HG03175 (cell line): ENCODE data around the gene RAB6B.

Source experiments
- ATAC-seq: cut with Tn5 transposase; IDR thresholded peaks from one replicate; pipeline ENCODE4 v1.9.1; 2021; ENCODE audit warnings: mild to moderate bottlenecking, moderate library complexity; ENCODE audit not compliant: unreplicated experiment

The RAB6B gene

GRCh38 chr3:133838296-133838789 lies 57.3 kb downstream of the RAB6B start:
- ATAC-seq, result no peak

- ATAC-seq, result no peak
Measured at GRCh38 chr3:133837487-133838295, 58.0 kb downstream of the RAB6B start.

DNA sequence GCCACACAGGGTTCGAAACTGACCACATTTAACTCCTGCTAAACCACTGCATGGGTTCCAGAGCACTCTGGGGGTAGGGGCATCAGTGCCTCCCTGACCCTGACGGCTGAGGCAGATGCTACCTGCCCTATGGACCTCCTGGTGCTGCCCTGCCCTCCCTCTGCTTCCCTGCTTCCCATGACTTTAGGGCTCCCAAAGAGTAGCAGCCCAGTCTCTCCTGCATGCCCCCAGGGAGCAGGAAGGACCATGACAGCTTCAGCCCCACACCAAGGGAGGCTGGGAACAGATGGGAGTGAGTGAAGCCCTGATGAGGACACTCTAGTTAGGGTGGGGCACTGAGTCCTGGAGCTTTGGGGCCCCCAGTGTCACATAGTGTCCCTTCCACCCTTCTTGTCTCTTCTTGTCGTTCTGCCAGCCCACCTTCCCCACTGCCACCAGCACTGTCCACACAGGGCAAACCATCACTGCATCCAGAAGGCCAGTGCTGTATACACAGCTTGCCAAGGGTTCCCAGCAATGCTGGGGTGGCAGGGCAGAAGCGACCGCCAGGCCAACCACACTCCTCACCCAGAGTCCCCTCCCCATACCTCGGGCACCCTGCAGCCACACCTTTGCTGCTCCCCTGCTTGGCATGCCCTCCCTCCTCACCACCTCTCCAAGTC lies 59.1 kb downstream of the RAB6B start:
- ATAC-seq, result no peak

- ATAC-seq, result no peak
Measured at GRCh38 chr3:133835961-133836360, 59.7 kb downstream of the RAB6B start.

- no peak for ATAC-seq
Measured at GRCh38 chr3:133835418-133835743, 60.3 kb downstream of the RAB6B start.

DNA sequence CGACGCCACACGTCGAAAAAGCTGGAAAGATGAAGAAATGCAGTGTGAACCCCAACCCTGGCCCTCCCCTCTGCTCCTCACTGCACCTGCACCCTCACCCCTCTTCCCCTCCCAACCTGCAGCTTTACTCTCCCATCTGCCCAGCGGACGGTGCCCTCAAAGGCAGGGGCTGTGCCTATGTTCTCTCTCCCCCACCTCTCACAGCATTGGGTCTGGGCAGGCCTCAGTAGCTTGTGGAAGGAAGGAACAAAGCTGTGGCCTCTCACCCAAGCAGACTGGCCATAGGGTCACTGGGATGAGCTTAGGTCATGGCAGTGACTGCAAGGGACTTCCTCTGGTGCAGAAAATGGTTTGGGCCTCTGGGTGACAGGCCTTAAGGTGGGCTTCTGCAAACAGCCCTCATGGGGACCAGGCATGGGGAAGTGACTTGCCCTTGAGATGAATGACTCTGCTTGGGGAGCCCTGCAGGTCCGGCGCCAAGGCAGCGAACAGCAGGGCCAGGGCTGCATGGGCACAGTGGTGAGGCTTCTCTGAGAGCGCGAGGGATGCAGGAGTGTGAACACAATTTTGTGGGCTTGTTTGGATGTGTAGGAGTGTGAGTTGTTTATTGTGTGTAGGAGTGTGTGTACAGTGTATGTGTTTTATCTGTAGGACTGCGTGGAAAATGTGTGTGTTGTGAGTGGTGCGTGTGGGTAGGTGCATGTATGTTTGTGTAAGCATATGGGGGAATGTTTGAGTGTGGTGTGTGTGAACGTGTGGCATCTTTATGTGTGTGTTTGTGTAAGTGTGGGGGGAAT lies 60.9 kb downstream of the RAB6B start:
- ATAC-seq, result no peak

- ATAC-seq, result no peak
Measured at GRCh38 chr3:133833880-133834620, 61.6 kb downstream of the RAB6B start.

DNA sequence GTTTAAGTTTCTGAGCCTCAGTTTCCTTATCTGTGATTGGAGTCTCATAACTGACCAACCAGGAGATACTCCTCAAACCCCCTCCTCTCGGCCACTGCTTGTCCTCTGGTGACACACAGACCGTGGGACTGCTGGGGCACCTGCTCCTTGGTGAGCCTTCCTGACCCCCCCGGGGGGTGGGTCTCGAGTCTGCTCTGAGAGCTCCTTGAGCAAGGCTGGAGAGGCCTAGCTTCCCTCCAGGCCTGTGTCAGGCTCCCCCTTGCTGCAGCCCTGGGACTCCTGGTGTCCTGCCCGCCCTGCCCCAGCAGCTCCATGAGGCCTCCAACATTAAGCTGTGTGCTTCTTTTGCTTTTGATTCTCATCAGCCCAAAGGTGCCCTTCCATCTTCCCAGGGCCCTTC lies 62.4 kb downstream of the RAB6B start:
- no peak for ATAC-seq

DNA sequence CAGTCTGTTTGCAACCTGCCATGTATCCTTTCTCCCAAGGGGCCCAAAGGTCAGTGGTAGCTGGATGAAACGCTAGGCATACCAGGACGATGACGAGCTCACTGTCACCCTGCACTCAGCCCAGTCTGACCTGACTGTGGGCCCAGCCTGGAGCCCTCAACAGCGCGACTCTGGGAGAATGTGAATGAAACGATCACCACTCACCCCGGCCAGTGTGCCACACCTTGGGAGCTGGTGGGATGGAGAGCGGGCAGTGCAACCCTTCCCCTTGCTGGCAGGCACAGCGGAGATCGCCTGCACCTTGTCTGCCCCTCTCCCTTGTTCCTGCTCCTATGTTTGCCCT lies 62.9 kb downstream of the RAB6B start:
- ATAC-seq, result no peak

DNA sequence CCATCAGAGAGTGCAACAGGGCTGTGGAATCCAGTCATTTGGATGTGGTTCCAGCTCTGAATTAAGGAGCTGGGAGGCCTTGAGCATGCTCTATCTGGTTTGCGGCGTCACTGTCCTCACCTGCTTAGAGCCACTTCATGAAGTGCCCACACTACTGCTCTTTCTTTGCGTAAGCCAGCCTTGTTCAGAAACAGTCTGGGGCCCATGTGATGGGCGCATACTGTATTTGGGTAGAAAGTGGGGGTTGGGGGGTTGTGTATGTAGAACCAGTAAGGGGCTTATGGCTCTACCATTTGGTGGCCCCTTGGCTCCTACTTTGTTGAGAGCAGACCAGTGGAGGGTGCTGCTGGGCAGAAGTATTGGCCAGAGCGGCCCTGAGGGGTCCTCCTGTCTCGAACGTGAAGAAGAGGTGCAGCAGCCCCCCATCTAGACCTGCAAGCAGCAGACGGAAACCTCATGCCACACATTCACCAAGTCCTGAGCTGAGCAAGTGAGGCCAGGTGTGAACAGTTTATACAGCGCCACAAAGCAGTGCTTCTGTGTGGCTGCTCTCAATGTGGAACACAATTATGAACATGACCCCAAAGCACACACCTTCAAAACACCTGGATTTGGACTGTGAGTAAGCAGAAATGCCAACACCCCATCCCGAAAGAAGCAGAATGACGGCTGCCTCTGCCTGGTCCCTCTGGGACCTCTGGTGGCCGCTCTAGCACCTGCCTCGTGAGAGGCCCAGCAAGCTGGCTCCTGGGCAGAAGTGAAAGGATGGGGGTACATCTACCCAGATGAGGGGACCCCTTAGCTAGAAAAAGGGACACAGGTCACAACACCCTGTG lies 63.5 kb downstream of the RAB6B start:
- no peak for ATAC-seq

GRCh38 chr3:133830071-133830470 lies 65.6 kb downstream of the RAB6B start:
- no peak for ATAC-seq

GRCh38 chr3:133829310-133829707 lies 66.4 kb downstream of the RAB6B start:
- ATAC-seq, result no peak

GRCh38 chr3:133828576-133829309 lies 66.9 kb downstream of the RAB6B start:
- ATAC-seq, result no peak

GRCh38 chr3:133827684-133828083 lies 68.0 kb downstream of the RAB6B start:
- no peak for ATAC-seq

DNA sequence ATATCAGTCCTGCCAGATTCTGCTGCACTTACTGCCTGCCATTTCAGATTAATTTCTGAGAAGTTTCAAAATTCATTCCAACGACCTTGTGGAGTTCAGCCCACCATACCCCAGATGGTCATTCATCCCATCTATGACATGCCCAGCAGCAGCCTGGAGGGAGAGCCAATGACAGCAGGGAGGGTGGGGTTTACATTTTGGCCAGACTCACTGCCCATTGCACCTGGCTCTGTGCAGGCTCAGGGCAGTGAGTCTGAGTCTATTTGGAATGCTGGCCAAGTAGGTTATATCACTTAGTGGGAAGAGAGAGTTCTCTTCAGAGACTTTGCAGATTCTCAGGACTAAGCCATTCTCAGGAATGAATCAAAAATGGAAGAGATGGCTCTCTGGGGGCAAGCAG lies 68.5 kb downstream of the RAB6B start:
- no peak for ATAC-seq

GRCh38 chr3:133825969-133826727 lies 69.5 kb downstream of the RAB6B start:
- ATAC-seq, result no peak

- ATAC-seq, result no peak
Measured at GRCh38 chr3:133824961-133825485, 70.7 kb downstream of the RAB6B start.

DNA sequence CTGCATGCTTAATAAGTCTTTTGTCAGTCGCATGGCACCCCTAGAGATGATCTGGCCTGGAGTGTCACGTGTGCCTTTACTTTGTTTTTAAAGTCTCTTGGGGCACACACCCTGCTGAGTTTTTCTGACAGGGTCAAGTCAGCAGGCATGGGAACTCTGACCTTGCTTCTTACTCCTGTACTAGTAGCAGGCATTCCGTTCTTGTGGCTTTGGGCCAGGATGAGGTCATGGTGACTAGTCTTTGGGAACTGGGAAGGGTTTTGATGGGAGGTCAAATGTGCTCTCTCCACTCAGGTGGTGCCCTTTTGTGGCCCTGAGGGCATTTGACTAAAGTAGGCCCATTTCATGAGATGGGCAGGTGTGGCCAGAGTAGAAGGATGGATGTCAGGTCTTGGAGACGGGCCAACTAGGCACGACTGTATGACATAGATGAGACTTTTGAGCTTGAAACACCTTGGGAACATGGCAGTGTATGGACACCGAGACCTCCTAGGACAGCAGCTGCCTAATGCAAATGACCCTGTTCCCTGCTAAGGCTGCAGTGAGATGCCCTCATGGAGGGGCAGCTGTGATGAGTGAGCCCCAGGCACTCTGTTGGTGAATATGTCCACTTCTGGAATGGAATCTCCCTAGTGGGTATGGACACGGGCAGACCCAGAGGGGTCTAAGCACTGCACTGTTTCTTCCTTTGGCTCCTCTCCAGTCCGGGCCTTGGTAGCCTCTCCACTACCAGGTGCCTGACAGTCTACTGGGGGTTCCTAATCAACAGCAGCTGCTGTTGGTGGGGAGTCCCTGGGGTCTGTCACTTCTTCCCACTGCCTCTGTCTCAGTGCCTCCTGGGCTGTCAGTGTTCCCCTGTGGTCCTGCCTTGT lies 73.7 kb downstream of the RAB6B start:
- no peak for ATAC-seq
